Activated CD4-positive, alpha-beta T cell treated with anti-CD3 and anti-CD28 coated beads, Interleukin-2, amount 50 U/mL, for 1 hour (primary cell): ENCODE data around the gene GATAD2B.
"Not testable (repeated sequence)": the region's sequence is repeated elsewhere in the genome, so short reads cannot be mapped to it uniquely, and the experiment has no call there.

Experiments
- DNase-seq: peaks from one replicate; pipeline ENCODE4 v3.0.0-alpha.2; 2020

The GATAD2B gene

GRCh38 chr1:153794624-153795329 lies 128.0 kb downstream of the GATAD2B start:
- DNase-seq = no peak

GRCh38 chr1:153793973-153794615 lies 128.7 kb downstream of the GATAD2B start:
- no peak for DNase-seq

GRCh38 chr1:153793261-153793972 lies 129.4 kb downstream of the GATAD2B start:
- DNase-seq = no peak

- DNase-seq = no peak
Observed at GRCh38 chr1:153792631-153793041, 130.1 kb downstream of the GATAD2B start.

GRCh38 chr1:153791648-153792253 lies 131.0 kb downstream of the GATAD2B start:
- DNase-seq = no peak

- no peak for DNase-seq
Observed at GRCh38 chr1:153790966-153791647, 131.7 kb downstream of the GATAD2B start.

GRCh38 chr1:153790313-153790965 lies 132.3 kb downstream of the GATAD2B start:
- no peak for DNase-seq

GRCh38 chr1:153789478-153790034 lies 133.2 kb downstream of the GATAD2B start:
- no peak for DNase-seq

- DNase-seq = no peak
Observed at GRCh38 chr1:153786038-153786790, 136.6 kb downstream of the GATAD2B start.

- DNase-seq = peak; percentile 89
Observed at GRCh38 chr1:153783233-153784190, 139.3 kb downstream of the GATAD2B start.

- DNase-seq = not testable (repeated sequence)
Observed at GRCh38 chr1:153782648-153783047, 140.1 kb downstream of the GATAD2B start.

GRCh38 chr1:153780551-153780950 lies 142.2 kb downstream of the GATAD2B start:
- DNase-seq = no peak

GRCh38 chr1:153779781-153780541 lies 142.8 kb downstream of the GATAD2B start:
- no peak for DNase-seq

- no peak for DNase-seq
Observed at GRCh38 chr1:153778824-153779519, 143.8 kb downstream of the GATAD2B start.

- DNase-seq = no peak
Observed at GRCh38 chr1:153778051-153778823, 144.5 kb downstream of the GATAD2B start.

- no peak for DNase-seq
Observed at GRCh38 chr1:153777648-153778047, 145.1 kb downstream of the GATAD2B start.

GRCh38 chr1:153776845-153777370 lies 145.9 kb downstream of the GATAD2B start:
- DNase-seq = no peak
